ENCODE results near the gene FAM3D.

- TF ChIP-seq EZH2phosphoT487 (IDR thresholded peaks at IDR 0.05; ENCODE audit: borderline replicate concordance, low read depth) (no peak), REST (IDR thresholded peaks at IDR 0.05; ENCODE audit: low read depth, low read length) (no peak), FOSL2 (IDR thresholded peaks at IDR 0.05; ENCODE audit: borderline replicate concordance, low read depth) (no peak), RFX5 (IDR thresholded peaks at IDR 0.05; ENCODE audit: low read length) (no peak), TEAD4 (IDR thresholded peaks at IDR 0.05; ENCODE audit: borderline replicate concordance, insufficient read depth) (no peak)
Observed at GRCh38 chr3:58627941-58628340, 38.6 kb downstream of the FAM3D start.

Measured in SK-N-SH (cell line).